BJ (cell line): ENCODE data around the gene PKD2. TPM values are rescaled to one million over a fixed set of nuclear protein-coding genes. Genes with fewer than 3 reads are reported as not detected.

Source experiments
- CTCF ChIA-PET: fragments of 350-600 bp; formaldehyde crosslinking; extraction: SDS; loops from one replicate; lab custom pipeline; 2021; ENCODE audit warnings: antibody characterized with exemption, inconsistent platforms; lab: Yijun Ruan, JAX
- POLR2A ChIA-PET: fragments of 300-600 bp; sonication (Branson Sonifier 250); formaldehyde crosslinking; extraction: SDS; loops from one replicate; lab custom pipeline; 2021; ENCODE audit warnings: antibody characterized with exemption; lab: Charles Lee
- DNase-seq: peaks from one replicate; pipeline ENCODE4 v3.0.0-alpha.2; 2011; ENCODE audit warnings: low read depth
- H3K27me3 ChIP-seq: 2 replicates; pipeline ENCODE4 v1.6.0; 2011; ENCODE audit warnings: low read length; ENCODE audit not compliant: control insufficient read depth, insufficient read depth
- H3K36me3 ChIP-seq: 2 replicates; pipeline ENCODE4 v1.5.1; 2011; ENCODE audit warnings: low read length; ENCODE audit not compliant: control insufficient read depth, insufficient read depth
- H3K4me3 ChIP-seq: 2 replicates; pipeline ENCODE4 v1.5.1; 2011; ENCODE audit warnings: low read depth, mild to moderate bottlenecking, control low read depth, low read length
- CTCF ChIP-seq: IDR thresholded peaks from 2 replicates; pipeline ENCODE4 v1.5.1; 2011; ENCODE audit warnings: low read depth, mild to moderate bottlenecking, control low read depth, inconsistent platforms, low read length, moderate library complexity; ENCODE audit not compliant: insufficient read depth
- polyA plus RNA-seq: library from polyadenylated mRNA; depleted of rRNA; stranded (reverse); fragments of >200 nt; gene quantifications from 2 replicates; pipeline ENCODE4 v1.2.3, GENCODE V29; 2011

PKD2 gene
- polyA plus RNA-seq, 1 experiment = 67.0 TPM

- no peak for TF ChIP-seq CTCF
- peak; percentile 92 for DNase-seq
- H3K27me3 ChIP-seq = no peaks in the 10 kb centered on the region
- no peaks in the 10 kb centered on the region for H3K36me3 ChIP-seq
- CTCF ChIA-PET = no interaction called here
- H3K4me3 ChIP-seq = no peak overlapping the region
- POLR2A ChIA-PET = no interaction called here
Observed at GRCh38 chr4:88002786-88003185, 4.6 kb upstream of the PKD2 start.

GRCh38 chr4:88003261-88003660, 4.2 kb upstream of the PKD2 start:
- Histone ChIP-seq H3K4me3 (no peak overlapping the region), H3K27me3 (no peaks in the 10 kb centered on the region), H3K36me3 (no peaks in the 10 kb centered on the region)
- peak; percentile 68 for DNase-seq
- ChIA-PET CTCF (no interaction called here), POLR2A (no interaction called here)
- no peak for TF ChIP-seq CTCF

GRCh38 chr4:88005076-88005475, 2.4 kb upstream of the PKD2 start:
- Histone ChIP-seq H3K36me3 (no peaks in the 10 kb centered on the region), H3K4me3 (no peak overlapping the region), H3K27me3 (no peaks in the 10 kb centered on the region)
- ChIA-PET POLR2A (no interaction called here), CTCF (interaction anchor here (0.9 to 1.6 kb wide), 5 partner anchors 11 to 207 kb away, joined by 3 to 5 read pairs (median 3); no protein-coding TSS in a partner anchor)
- DNase-seq = peak; percentile 57
- no peak for TF ChIP-seq CTCF

DNA sequence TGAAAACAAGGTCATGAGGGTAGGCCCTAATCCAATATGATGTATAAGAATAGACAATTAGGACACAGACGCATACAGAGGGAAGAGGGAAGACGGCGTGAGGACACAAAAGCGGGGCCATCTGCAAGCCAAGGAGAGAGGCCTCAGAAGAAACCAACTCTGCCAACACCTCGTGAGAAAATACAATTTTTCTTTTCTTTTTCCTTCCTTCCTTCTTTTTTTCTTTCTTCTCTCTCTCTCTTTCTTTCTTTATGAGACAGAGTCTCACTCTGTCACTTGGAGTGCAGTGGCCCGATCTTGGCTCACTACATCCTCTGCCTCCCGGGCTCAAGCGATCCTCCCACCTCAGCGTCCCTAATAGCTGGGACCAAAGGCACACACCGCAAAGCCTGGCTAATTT, 1.5 kb upstream of the PKD2 start:
- POLR2A ChIA-PET = no interaction called here
- CTCF ChIA-PET = interaction anchor here (1.2 to 1.6 kb wide), 3 partner anchors 32 to 206 kb away, joined by 3 to 6 read pairs (median 3); no protein-coding TSS in a partner anchor
- no peaks in the 10 kb centered on the region for H3K27me3 ChIP-seq

DNA sequence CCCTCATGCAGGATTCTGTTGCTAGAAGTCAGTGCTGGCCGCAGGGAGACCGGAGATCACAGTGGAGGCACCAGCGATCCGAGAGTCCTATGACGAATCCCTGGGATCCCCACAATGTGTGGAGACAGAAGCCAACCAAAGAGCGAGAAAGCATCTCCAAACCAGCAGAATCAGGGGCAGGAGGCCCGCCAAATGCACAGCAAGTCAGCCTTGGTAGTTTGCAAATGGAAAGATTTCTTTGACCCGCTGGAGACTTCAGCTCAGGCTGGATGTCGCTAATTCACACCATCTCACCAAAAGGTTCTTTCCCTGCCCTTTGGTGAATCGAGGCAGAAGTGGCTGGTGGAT, 505 bp upstream of the PKD2 start:
- CTCF ChIA-PET = no interaction called here
- H3K27me3 ChIP-seq = no peaks in the 10 kb centered on the region
- peak overlapping the region; percentile 88 for H3K4me3 ChIP-seq
- H3K36me3 ChIP-seq = no peaks in the 10 kb centered on the region
- DNase-seq = no peak
- no peak for TF ChIP-seq CTCF
- POLR2A ChIA-PET = no interaction called here

More for the DNA sequence above, 1.5 kb upstream of the PKD2 start:
- Histone ChIP-seq H3K4me3 (no peak overlapping the region), H3K36me3 (no peaks in the 10 kb centered on the region)
- no peak for TF ChIP-seq CTCF
- no peak for DNase-seq
